Measurements from ENCODE around the gene PARP12. TPM values are rescaled to one million over a fixed set of nuclear protein-coding genes. Genes with fewer than 3 reads are reported as not detected.

Gene PARP12
- polyA plus RNA-seq, 1 donor from 2014 or later, result 30.8 TPM

- Mint-ChIP-seq H3K4me1 (peaks cover 0 to 2% (median 0%) of the 10 kb centered on the region in 3 donors), H3K9me3 (peaks cover 5 to 27% (median 25%) of the 10 kb centered on the region in 3 donors), H3K27me3 (peaks cover 1% of the 10 kb centered on the region), H3K27ac (no peak overlapping the region), H3K4me3 (no peak overlapping the region), H3K36me3 (peaks cover 14% of the 10 kb centered on the region)
Observed at GRCh38 chr7:140069298-140069949, 6.7 kb upstream of the PARP12 start.

- H3K4me3 Mint-ChIP-seq, result no peak overlapping the region
- H3K27me3 Mint-ChIP-seq, result no peaks in the 10 kb centered on the region
- H3K4me1 Mint-ChIP-seq, result peaks cover 0 to 2% (median 0%) of the 10 kb centered on the region in 3 donors
- H3K27ac Mint-ChIP-seq, result no peak overlapping the region
- peaks cover 15% of the 10 kb centered on the region for H3K36me3 Mint-ChIP-seq
- peaks cover 5 to 27% (median 25%) of the 10 kb centered on the region in 3 donors for H3K9me3 Mint-ChIP-seq
Observed at GRCh38 chr7:140068033-140068432, 5.3 kb upstream of the PARP12 start.

DNA sequence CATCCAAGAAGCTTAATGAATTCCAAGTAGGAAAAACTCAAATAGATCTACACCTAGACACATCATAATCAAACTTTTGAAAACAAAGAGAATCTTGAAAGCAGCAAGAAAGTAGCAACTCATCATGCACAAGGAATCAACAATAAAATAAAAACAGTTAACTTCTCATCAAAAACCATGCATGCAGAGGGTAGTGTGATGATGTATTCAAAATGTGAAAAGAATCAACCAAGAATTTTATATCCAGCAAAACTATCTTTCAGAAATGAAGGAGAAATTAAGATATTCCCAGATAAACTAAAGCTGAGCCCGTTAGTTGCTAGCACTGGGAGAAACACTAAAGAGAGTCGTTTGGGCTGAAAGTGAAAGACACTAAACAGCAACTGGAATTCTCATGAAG, 4.3 kb upstream of the PARP12 start:
- H3K4me1 Mint-ChIP-seq, result peaks cover 0 to 3% (median 2%) of the 10 kb centered on the region in 3 donors
- H3K27me3 Mint-ChIP-seq, result peaks cover 1% of the 10 kb centered on the region
- no peak overlapping the region for H3K4me3 Mint-ChIP-seq
- H3K9me3 Mint-ChIP-seq, result peaks cover 5 to 27% (median 25%) of the 10 kb centered on the region in 3 donors
- H3K27ac Mint-ChIP-seq, result no peak overlapping the region
- H3K36me3 Mint-ChIP-seq, result peaks cover 15% of the 10 kb centered on the region

DNA sequence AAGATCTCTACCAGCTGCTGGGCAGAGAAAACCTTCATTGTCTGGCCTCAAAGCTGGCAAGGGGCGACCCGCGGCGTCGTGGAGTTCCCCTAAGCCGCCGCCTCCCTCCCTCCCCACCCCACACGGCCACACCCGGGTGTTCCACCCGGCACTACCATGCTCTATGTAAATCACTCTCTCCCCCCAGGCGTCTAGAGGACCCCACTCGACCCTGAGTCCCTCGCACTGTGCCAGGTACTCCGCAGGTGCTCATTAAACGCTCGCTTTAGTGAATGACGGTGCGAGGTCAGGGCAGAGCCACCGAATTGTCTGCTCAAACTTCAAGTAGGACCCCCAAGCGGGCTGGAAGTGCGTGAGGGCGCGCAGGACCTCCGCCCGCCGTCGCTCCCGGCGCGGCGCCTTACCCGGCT, 628 bp downstream of the PARP12 start:
- H3K4me3 Mint-ChIP-seq, result peak overlapping the region; percentile 95 to 97 (median 97)
- peaks cover 2 to 13% (median 11%) of the 10 kb centered on the region in 3 donors for H3K9me3 Mint-ChIP-seq
- H3K36me3 Mint-ChIP-seq, result peaks cover 12% of the 10 kb centered on the region
- peaks cover 31 to 37% (median 33%) of the 10 kb centered on the region in 3 donors for H3K4me1 Mint-ChIP-seq
- H3K27ac Mint-ChIP-seq, result peak overlapping the region; percentile 98 to 99 (median 99)
- peaks cover 1% of the 10 kb centered on the region for H3K27me3 Mint-ChIP-seq

- Mint-ChIP-seq H3K36me3 (peaks cover 10% of the 10 kb centered on the region), H3K4me1 (peaks cover 30 to 42% (median 33%) of the 10 kb centered on the region in 3 donors), H3K27me3 (peaks cover 1% of the 10 kb centered on the region), H3K9me3 (peaks cover 0 to 8% (median 6%) of the 10 kb centered on the region in 3 donors), H3K4me3 (peak overlapping the region; percentile 95 to 97 (median 97)), H3K27ac (peak overlapping the region; percentile 98 to 99 (median 99))
Observed at GRCh38 chr7:140061607-140061930, 1.2 kb downstream of the PARP12 start.

- peak overlapping the region; percentile 95 to 97 (median 97) for H3K4me3 Mint-ChIP-seq
- peaks cover 1% of the 10 kb centered on the region for H3K27me3 Mint-ChIP-seq
- H3K4me1 Mint-ChIP-seq, result peaks cover 33 to 43% (median 34%) of the 10 kb centered on the region in 3 donors
- peaks cover 6% of the 10 kb centered on the region for H3K36me3 Mint-ChIP-seq
- H3K9me3 Mint-ChIP-seq, result peaks cover 0 to 5% (median under 1%) of the 10 kb centered on the region in 3 donors
- H3K27ac Mint-ChIP-seq, result peak overlapping the region; percentile 98 to 99 (median 99)
Observed at GRCh38 chr7:140060788-140061606, 1.8 kb downstream of the PARP12 start.

DNA sequence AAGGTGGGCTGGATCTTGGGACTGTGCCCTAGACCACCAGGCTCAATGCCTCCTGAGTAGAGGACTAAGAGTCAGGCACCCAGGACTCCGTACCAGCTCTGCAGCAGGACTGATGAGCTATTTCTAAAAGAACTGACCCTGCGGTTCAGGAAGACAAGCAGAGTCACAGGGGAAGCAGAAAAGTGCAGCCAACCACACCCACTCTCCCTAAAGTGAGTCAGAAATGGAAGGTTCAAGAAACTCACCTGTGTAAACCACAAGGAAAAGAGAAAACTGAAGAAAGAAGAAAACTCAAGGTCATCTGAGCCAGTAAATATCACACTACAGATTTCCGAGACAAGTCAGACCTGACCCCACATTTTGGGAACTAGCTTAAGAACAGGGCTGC, 2.5 kb downstream of the PARP12 start:
- H3K27ac Mint-ChIP-seq, result peak overlapping the region; percentile 98 to 99 (median 99)
- peaks cover 1% of the 10 kb centered on the region for H3K27me3 Mint-ChIP-seq
- H3K36me3 Mint-ChIP-seq, result peaks cover 5% of the 10 kb centered on the region
- no peaks in the 10 kb centered on the region for H3K9me3 Mint-ChIP-seq
- H3K4me3 Mint-ChIP-seq, result peak overlapping the region; percentile 95 to 97 (median 97)
- peaks cover 37 to 46% (median 38%) of the 10 kb centered on the region in 3 donors for H3K4me1 Mint-ChIP-seq

DNA sequence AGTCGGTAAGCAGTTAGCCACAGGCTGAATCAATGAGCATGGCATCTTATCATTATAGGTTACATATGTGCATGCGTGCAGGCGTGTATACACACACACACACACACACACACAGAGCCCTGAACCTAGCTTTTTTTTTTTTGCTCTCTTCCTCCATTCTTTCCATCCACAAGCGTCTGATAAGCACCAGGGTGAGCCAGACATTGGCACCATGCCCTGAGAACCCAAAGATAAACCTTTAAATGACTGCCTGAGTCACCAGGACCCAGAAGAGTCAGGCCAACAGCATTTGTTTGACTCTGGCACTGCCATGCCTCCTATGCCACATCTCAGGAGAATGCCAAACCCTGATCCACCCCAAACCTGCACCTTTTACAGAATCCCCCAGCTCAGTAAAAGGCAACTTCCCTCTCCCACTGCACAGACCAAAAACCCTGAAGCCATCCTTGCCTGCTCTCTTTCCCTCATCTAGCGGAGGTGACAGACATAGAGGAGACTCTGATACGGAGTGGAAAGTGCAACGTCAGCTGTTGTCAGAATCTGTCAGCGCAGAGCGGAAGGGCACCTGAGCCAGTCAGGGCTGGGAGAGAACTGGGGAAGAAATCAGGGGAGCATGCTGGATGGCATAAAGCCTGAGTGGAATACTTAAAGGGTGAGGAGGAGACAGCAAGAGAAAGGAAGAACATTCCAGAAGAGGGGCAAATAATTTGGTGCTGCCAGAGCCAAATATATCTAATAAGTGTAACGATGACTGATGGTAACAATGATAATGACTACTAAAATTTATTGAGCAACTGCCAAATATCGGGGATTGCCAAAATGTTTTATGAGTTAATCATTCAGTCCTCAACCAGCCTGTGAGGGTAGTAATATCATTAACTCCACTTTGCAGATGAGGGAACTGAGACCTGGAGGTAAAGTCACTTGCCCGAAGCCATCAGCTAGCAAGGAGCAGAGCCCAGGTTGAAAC, 3.2 kb downstream of the PARP12 start:
- Mint-ChIP-seq H3K36me3 (peaks cover 7% of the 10 kb centered on the region), H3K27me3 (peaks cover 1% of the 10 kb centered on the region), H3K27ac (peak overlapping the region in 2 of 3 donors; percentile 98 to 99), H3K9me3 (no peaks in the 10 kb centered on the region), H3K4me3 (peak overlapping the region in 3 of 4 donors; percentile 95 to 97 (median 97)), H3K4me1 (peaks cover 43 to 52% (median 43%) of the 10 kb centered on the region in 3 donors)

- Mint-ChIP-seq H3K27ac (peak overlapping the region in 2 of 3 donors; percentile 88 to 99), H3K27me3 (peaks cover 1% of the 10 kb centered on the region), H3K4me3 (peak overlapping the region in 2 of 4 donors; percentile 32 to 95), H3K36me3 (peaks cover 6% of the 10 kb centered on the region), H3K4me1 (peaks cover 51 to 62% (median 52%) of the 10 kb centered on the region in 3 donors), H3K9me3 (no peaks in the 10 kb centered on the region)
Observed at GRCh38 chr7:140058517-140058916, 4.2 kb downstream of the PARP12 start.

DNA sequence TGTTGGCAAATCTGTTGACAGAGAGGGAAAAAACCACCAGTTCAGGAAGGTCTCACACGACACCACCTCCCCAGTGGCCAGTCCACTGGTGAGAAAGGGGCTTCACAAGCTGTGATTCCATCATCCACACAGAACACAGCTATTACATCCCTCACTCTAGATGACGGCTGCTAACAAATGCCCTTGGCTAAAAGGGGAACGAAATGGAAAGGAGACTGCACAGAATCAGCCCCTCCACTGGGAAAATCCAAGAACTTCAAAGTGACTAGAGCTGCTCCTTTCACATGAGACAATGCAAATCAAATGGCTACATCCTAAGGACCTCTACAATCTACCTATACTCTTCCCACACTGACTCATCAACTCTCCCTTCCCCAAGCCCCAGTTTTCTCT, 5.6 kb downstream of the PARP12 start:
- peaks cover 56 to 72% (median 57%) of the 10 kb centered on the region in 3 donors for H3K4me1 Mint-ChIP-seq
- H3K27ac Mint-ChIP-seq, result peak overlapping the region; percentile 50 to 91 (median 80)
- H3K36me3 Mint-ChIP-seq, result peaks cover 8% of the 10 kb centered on the region
- H3K27me3 Mint-ChIP-seq, result peaks cover under 1% of the 10 kb centered on the region
- H3K4me3 Mint-ChIP-seq, result no peak overlapping the region
- no peaks in the 10 kb centered on the region for H3K9me3 Mint-ChIP-seq

- no peaks in the 10 kb centered on the region for H3K9me3 Mint-ChIP-seq
Observed at GRCh38 chr7:140056431-140057142, 6.2 kb downstream of the PARP12 start.

GRCh38 chr7:140055833-140056232, 6.9 kb downstream of the PARP12 start:
- Mint-ChIP-seq H3K36me3 (peaks cover 7% of the 10 kb centered on the region), H3K27ac (peak overlapping the region in 2 of 3 donors; percentile 37 to 91), H3K4me3 (no peak overlapping the region), H3K27me3 (no peaks in the 10 kb centered on the region), H3K4me1 (peaks cover 47 to 65% (median 49%) of the 10 kb centered on the region in 3 donors), H3K9me3 (no peaks in the 10 kb centered on the region)

More at GRCh38 chr7:140056431-140057142, 6.2 kb downstream of the PARP12 start:
- peak overlapping the region; percentile 50 to 91 (median 80) for H3K27ac Mint-ChIP-seq
- no peak overlapping the region for H3K4me3 Mint-ChIP-seq
- H3K4me1 Mint-ChIP-seq, result peaks cover 54 to 72% (median 55%) of the 10 kb centered on the region in 3 donors
- no peaks in the 10 kb centered on the region for H3K27me3 Mint-ChIP-seq
- peaks cover 8% of the 10 kb centered on the region for H3K36me3 Mint-ChIP-seq

GRCh38 chr7:140054751-140055150, 8.0 kb downstream of the PARP12 start:
- H3K36me3 Mint-ChIP-seq, result peaks cover 8% of the 10 kb centered on the region
- H3K4me3 Mint-ChIP-seq, result peak overlapping the region in 2 of 4 donors; percentile 60 to 63
- no peaks in the 10 kb centered on the region for H3K27me3 Mint-ChIP-seq
- H3K27ac Mint-ChIP-seq, result peak overlapping the region; percentile 37 to 94 (median 91)
- H3K4me1 Mint-ChIP-seq, result peaks cover 43 to 57% (median 44%) of the 10 kb centered on the region in 3 donors
- H3K9me3 Mint-ChIP-seq, result no peaks in the 10 kb centered on the region

Data from IgD-negative memory B cell (primary cell).